ENCODE measurements around the gene TFIP11.

TFIP11 gene

GRCh38 chr22:26496456-26496855 is 15.8 kb downstream of the TFIP11 start:
- TF ChIP-seq CTCF (IDR thresholded peaks at IDR 0.05; ENCODE audit: low read depth, low read length, missing control alignments) = no peak
- no peak for DNase-seq (ENCODE audit: low read depth)
- H3K4me3 ChIP-seq (ENCODE audit: low read depth, low read length) = no peak overlapping the region

GRCh38 chr22:26494506-26494905 is 17.8 kb downstream of the TFIP11 start:
- no peak for TF ChIP-seq CTCF (IDR thresholded peaks at IDR 0.05; ENCODE audit: low read depth, low read length, missing control alignments)
- no peak for DNase-seq (ENCODE audit: low read depth)
- no peak overlapping the region for H3K4me3 ChIP-seq (ENCODE audit: low read depth, low read length)

- no peak overlapping the region for H3K4me3 ChIP-seq (ENCODE audit: low read depth, low read length)
- no peak for TF ChIP-seq CTCF (IDR thresholded peaks at IDR 0.05; ENCODE audit: low read depth, low read length, missing control alignments)
- no peak for DNase-seq (ENCODE audit: low read depth)
These were observed 20.1 kb downstream of the TFIP11 start for GRCh38 chr22:26492220-26492619.

GRCh38 chr22:26489447-26490036 is 22.7 kb downstream of the TFIP11 start:
- no peak for DNase-seq (ENCODE audit: low read depth)
- no peak for TF ChIP-seq CTCF (IDR thresholded peaks at IDR 0.05; ENCODE audit: low read depth, low read length, missing control alignments)
- H3K4me3 ChIP-seq (ENCODE audit: low read depth, low read length) = no peak overlapping the region

GRCh38 chr22:26487996-26488395 is 24.3 kb downstream of the TFIP11 start:
- no peak for DNase-seq (ENCODE audit: low read depth)
- no peak for TF ChIP-seq CTCF (IDR thresholded peaks at IDR 0.05; ENCODE audit: low read depth, low read length, missing control alignments)
- H3K4me3 ChIP-seq (ENCODE audit: low read depth, low read length) = no peak overlapping the region

GRCh38 chr22:26486394-26486793 is 25.9 kb downstream of the TFIP11 start:
- no peak for TF ChIP-seq CTCF (IDR thresholded peaks at IDR 0.05; ENCODE audit: low read depth, low read length, missing control alignments)
- H3K4me3 ChIP-seq (ENCODE audit: low read depth, low read length) = no peak overlapping the region
- no peak for DNase-seq (ENCODE audit: low read depth)

- DNase-seq (ENCODE audit: low read depth) = no peak
- no peak for TF ChIP-seq CTCF (IDR thresholded peaks at IDR 0.05; ENCODE audit: low read depth, low read length, missing control alignments)
- H3K4me3 ChIP-seq (ENCODE audit: low read depth, low read length) = no peak overlapping the region
These were observed 26.4 kb downstream of the TFIP11 start for GRCh38 chr22:26485806-26486390.

Data from GM12864 (cell line).